Activated T-cell treated with anti-CD3 and anti-CD28 coated beads, Interleukin-2, amount 50 U/mL, for 4 hours (primary cell): ENCODE results near the gene AKAP7. TPM values are rescaled to one million over a fixed set of nuclear protein-coding genes. Genes with fewer than 3 reads are reported as not detected.
A peak's percentile ranks its signal among the peaks of the same experiment; 100 is the strongest.

Experiments used
- ATAC-seq, 2 donors: fragments of 200-7000 bp; cut with Tn5 transposase; one replicate each; pipeline ENCODE4 v1.10.0; 2021
- DNase-seq: peaks from one replicate; pipeline ENCODE4 v3.0.0-alpha.2; 2020
- H3K27me3 Mint-ChIP-seq: one replicate; pipeline ENCODE4 v1.8.0; 2021; ENCODE audit warnings: low read depth, mixed read lengths
- H3K36me3 Mint-ChIP-seq: one replicate; pipeline ENCODE4 v1.8.0; 2022; ENCODE audit warnings: mixed read lengths; ENCODE audit not compliant: insufficient read depth
- H3K4me1 Mint-ChIP-seq: one replicate; pipeline ENCODE4 v1.8.0; 2021; ENCODE audit warnings: low read depth, mixed read lengths
- H3K4me3 Mint-ChIP-seq: one replicate; pipeline ENCODE4 v1.8.0; 2021; ENCODE audit warnings: mild to moderate bottlenecking, moderate library complexity, mixed read lengths
- H3K9me3 Mint-ChIP-seq: one replicate; pipeline ENCODE4 v1.8.0; 2021; ENCODE audit warnings: mixed read lengths
- total RNA-seq, 3 donors: library from RNA; stranded (reverse); gene quantifications; one replicate each; pipeline ENCODE4 v1.2.1, GENCODE V29; 2021

AKAP7 gene
- total RNA-seq, 3 donors from 2014 or later = 3.0 to 3.3 (median 3.2) TPM

GRCh38 chr6:131268303-131268702 lies 133.0 kb downstream of the AKAP7 start:
- H3K9me3 Mint-ChIP-seq = peaks cover 18% of the 10 kb centered on the region
- H3K36me3 Mint-ChIP-seq = peaks cover 34% of the 10 kb centered on the region

DNA sequence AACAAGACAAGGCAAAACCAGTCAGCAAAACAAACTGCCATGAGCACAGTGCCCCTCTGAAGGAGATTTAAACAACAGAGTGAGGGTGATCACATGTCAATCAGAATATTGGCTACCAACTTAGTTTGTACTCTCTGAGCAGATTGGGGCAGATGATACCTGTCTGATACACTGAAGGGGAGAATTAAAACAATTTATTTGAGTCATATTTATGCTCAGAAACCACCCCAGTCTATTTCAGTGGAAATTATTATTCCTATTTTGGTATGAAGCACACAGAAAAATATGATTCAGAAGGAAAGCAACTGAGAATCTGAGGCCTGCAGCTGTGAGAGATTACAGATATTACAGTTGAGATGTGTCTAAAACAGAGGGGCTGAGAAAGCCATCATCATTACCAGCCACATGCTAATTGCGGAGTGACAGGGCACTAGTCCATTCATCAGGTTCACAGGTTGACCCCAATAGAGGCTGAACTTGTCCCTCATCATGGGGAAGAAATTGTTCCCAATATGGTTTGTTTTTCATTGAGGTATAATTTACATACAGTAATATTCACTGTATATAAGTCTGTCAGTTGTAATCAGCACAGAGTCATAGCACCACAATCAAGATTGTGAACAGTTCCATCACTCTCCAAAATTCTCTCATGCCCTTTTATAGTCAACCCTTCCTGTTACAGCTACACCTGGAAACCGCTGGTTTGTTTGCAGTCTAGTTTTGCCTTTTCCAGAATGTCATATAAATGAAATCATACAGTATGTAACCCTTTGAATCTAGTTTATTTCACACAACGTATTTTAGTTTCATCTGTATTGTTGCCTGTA lies 134.5 kb downstream of the AKAP7 start:
- Mint-ChIP-seq H3K9me3 (peaks cover 12% of the 10 kb centered on the region), H3K27me3 (no peaks in the 10 kb centered on the region), H3K36me3 (peaks cover 30% of the 10 kb centered on the region), H3K4me1 (peaks cover 31% of the 10 kb centered on the region), H3K4me3 (peak overlapping the region; percentile 0)
- DNase-seq = no peak
- peak; percentile 82 to 88 for ATAC-seq

More at GRCh38 chr6:131268303-131268702, 133.0 kb downstream of the AKAP7 start:
- Mint-ChIP-seq H3K27me3 (no peaks in the 10 kb centered on the region), H3K4me1 (peaks cover 39% of the 10 kb centered on the region), H3K4me3 (no peak overlapping the region)
- DNase-seq (no peak), ATAC-seq (no peak)

GRCh38 chr6:131270534-131270933 lies 135.3 kb downstream of the AKAP7 start:
- H3K27me3 Mint-ChIP-seq = no peaks in the 10 kb centered on the region
- no peak for ATAC-seq
- H3K36me3 Mint-ChIP-seq = peaks cover 31% of the 10 kb centered on the region
- DNase-seq = no peak
- H3K9me3 Mint-ChIP-seq = peaks cover 12% of the 10 kb centered on the region
- peaks cover 30% of the 10 kb centered on the region for H3K4me1 Mint-ChIP-seq
- H3K4me3 Mint-ChIP-seq = no peak overlapping the region

GRCh38 chr6:131275273-131275672 lies 140.0 kb downstream of the AKAP7 start:
- no peaks in the 10 kb centered on the region for H3K27me3 Mint-ChIP-seq
- peaks cover 21% of the 10 kb centered on the region for H3K9me3 Mint-ChIP-seq
- H3K4me1 Mint-ChIP-seq = peaks cover 17% of the 10 kb centered on the region
- ATAC-seq = no peak
- no peak overlapping the region for H3K4me3 Mint-ChIP-seq
- no peak for DNase-seq
- H3K36me3 Mint-ChIP-seq = peaks cover 28% of the 10 kb centered on the region

GRCh38 chr6:131277591-131277990 lies 142.3 kb downstream of the AKAP7 start:
- no peaks in the 10 kb centered on the region for H3K27me3 Mint-ChIP-seq
- no peak for ATAC-seq
- no peak for DNase-seq
- peaks cover 18% of the 10 kb centered on the region for H3K36me3 Mint-ChIP-seq
- no peak overlapping the region for H3K4me3 Mint-ChIP-seq
- peaks cover 13% of the 10 kb centered on the region for H3K9me3 Mint-ChIP-seq
- peaks cover 34% of the 10 kb centered on the region for H3K4me1 Mint-ChIP-seq

DNA sequence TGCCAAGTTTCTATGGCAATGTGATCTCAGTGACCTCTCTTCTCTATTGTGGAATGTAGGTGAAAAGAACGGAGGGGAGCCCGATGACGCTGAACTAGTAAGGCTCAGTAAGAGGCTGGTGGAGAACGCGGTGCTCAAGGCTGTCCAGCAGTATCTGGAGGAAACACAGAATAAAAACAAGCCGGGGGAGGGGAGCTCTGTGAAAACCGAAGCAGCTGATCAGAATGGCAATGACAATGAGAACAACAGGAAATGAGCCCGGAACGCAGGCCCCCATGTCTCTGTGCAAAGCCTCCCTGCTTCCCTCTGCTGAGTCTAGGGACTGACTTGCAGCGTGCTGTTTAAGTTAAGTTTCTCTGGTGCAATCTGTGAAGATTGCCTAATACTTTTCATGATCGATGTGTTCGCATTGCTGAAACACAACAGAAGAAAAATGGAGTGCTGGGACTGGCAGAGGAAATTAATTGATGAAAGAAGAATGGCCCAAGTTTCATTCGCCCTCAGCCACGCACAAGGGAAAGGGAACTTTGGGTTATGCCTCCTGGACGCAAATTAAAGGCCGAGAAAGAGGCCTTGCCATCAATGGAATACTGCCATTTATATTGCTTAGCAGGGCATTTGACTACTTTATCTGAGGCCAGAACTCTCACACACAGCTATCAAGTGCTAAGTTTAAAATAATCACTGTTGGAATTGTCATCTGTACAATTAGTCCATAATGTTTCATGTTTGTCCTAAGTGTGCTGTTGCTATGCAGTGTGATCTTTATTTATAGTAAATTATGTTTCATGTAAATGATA lies 146.4 kb downstream of the AKAP7 start:
- DNase-seq (peak; percentile 38), ATAC-seq (peak; percentile 92 to 94)
- Mint-ChIP-seq H3K36me3 (peaks cover 11% of the 10 kb centered on the region), H3K9me3 (peaks cover 9% of the 10 kb centered on the region), H3K4me3 (peak overlapping the region; percentile 81), H3K4me1 (peaks cover 39% of the 10 kb centered on the region), H3K27me3 (no peaks in the 10 kb centered on the region)

GRCh38 chr6:131282365-131282764 lies 147.1 kb downstream of the AKAP7 start:
- peaks cover 17% of the 10 kb centered on the region for H3K36me3 Mint-ChIP-seq
- no peaks in the 10 kb centered on the region for H3K27me3 Mint-ChIP-seq
- H3K9me3 Mint-ChIP-seq = peaks cover 9% of the 10 kb centered on the region
- H3K4me3 Mint-ChIP-seq = no peak overlapping the region
- peaks cover 38% of the 10 kb centered on the region for H3K4me1 Mint-ChIP-seq
- ATAC-seq (no peak), DNase-seq (no peak)

DNA sequence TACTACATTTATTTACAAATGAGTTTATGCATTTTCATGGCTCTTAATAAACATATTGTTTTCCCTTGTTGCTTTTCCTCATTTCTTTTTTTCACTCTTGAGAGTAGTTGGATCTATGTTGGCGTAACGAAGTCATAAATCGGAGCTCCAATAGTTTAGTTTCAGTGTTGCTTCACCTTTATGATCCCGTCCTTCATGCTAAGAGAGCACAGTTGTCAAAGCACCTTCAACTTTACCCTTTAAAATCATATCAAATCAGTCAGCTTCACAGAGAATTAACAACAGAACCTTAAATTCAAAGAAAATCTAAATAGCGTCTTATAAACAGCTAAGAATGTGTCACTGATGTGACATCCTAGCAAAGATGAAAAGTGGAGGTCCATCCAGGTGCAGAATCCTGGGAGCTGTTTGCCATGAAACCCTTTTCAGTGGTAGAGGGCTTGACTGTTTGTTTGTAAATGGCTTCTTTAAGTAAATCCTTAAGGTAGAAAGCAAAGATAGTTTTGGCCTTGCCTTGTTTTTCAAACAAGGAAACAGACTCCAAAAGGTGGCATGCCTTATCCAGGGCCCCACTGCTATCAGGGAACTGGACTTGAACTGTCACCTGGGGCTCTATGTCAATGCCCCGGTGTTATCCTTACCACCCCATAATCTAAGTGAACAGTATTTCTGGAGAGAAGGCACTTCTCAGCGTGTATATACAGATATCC lies 148.4 kb downstream of the AKAP7 start:
- H3K27me3 Mint-ChIP-seq = no peaks in the 10 kb centered on the region
- peaks cover 5% of the 10 kb centered on the region for H3K9me3 Mint-ChIP-seq
- peaks cover 19% of the 10 kb centered on the region for H3K36me3 Mint-ChIP-seq
- DNase-seq (no peak), ATAC-seq (no peak)
- peaks cover 36% of the 10 kb centered on the region for H3K4me1 Mint-ChIP-seq
- no peak overlapping the region for H3K4me3 Mint-ChIP-seq

DNA sequence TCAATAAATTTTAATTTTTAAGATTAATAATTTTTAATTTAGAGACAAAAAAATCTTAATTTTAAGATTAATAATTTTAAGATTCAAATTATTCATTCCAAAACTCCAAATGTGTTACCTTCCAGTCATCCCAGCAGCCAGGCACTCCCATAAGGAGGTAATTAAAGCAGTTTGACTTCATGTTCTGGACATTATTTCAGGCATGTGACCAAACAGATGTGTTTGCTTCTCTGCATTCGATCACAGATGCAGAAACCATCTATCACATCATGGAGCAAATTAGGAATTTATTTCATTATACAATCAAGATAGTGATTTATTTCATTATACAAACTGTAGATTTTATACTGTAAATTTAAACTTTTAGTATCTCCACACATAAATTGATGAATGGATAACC lies 150.3 kb downstream of the AKAP7 start:
- peaks cover 17% of the 10 kb centered on the region for H3K36me3 Mint-ChIP-seq
- H3K9me3 Mint-ChIP-seq = no peaks in the 10 kb centered on the region
- H3K4me3 Mint-ChIP-seq = no peak overlapping the region
- peaks cover 27% of the 10 kb centered on the region for H3K4me1 Mint-ChIP-seq
- no peak for ATAC-seq
- H3K27me3 Mint-ChIP-seq = no peaks in the 10 kb centered on the region
- no peak for DNase-seq

DNA sequence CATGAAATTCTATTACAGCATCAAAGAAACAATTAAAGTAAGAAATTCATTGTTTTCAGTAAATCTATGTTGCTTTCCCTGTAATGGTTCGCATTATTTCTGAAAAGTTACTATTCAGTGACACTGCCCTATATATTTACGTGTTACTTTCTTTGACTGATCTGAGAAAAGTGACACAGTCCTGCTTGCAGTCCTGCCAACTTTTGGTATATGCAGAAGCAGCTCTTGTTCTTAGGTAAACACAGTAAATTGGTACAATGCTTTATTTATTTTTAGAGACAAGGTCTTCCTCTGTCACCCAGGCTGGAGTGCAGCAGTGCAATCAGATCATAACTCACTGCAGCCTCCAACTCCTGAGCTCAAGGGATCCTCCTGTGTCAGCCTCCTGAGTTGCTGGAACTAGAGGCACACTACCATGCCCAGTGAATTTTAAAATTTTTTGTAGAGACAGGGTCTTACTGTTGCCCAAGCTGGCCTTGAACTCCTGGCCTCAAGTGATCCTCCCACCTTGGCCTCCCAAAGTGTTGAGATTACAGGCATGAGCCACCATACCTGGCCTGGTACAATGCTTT lies 151.3 kb downstream of the AKAP7 start:
- no peak for ATAC-seq

GRCh38 chr6:131288214-131288613 lies 152.9 kb downstream of the AKAP7 start:
- H3K36me3 Mint-ChIP-seq = peaks cover 15% of the 10 kb centered on the region

More for the DNA sequence above, 151.3 kb downstream of the AKAP7 start:
- no peaks in the 10 kb centered on the region for H3K27me3 Mint-ChIP-seq
- H3K9me3 Mint-ChIP-seq = no peaks in the 10 kb centered on the region
- H3K4me1 Mint-ChIP-seq = peaks cover 19% of the 10 kb centered on the region
- H3K4me3 Mint-ChIP-seq = no peak overlapping the region
- H3K36me3 Mint-ChIP-seq = peaks cover 17% of the 10 kb centered on the region
- no peak for DNase-seq

DNA sequence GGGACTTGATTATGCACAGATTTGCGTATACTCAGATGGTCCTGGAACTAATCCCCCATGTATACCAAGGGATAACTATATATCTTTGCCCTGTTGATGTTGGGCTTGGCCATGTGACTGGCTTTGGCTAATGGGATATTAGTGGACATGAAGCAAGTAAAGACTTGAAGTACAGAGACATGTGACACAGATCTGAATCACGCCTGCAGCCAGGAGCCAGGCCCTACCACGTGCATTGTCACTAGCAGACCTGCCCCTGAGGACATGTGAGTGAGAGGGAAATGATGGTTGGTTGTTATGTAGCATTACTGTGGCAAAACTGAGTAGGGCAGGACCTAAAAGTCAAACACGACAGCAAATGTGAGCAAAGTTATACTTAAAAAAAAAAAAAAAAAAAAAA lies 155.7 kb downstream of the AKAP7 start:
- H3K36me3 Mint-ChIP-seq = peaks cover 11% of the 10 kb centered on the region
- H3K27me3 Mint-ChIP-seq = no peaks in the 10 kb centered on the region
- DNase-seq (no peak), ATAC-seq (no peak)
- H3K4me1 Mint-ChIP-seq = peaks cover 17% of the 10 kb centered on the region
- no peaks in the 10 kb centered on the region for H3K9me3 Mint-ChIP-seq
- no peak overlapping the region for H3K4me3 Mint-ChIP-seq

More at GRCh38 chr6:131288214-131288613, 152.9 kb downstream of the AKAP7 start:
- DNase-seq (no peak), ATAC-seq (no peak)
- no peaks in the 10 kb centered on the region for H3K27me3 Mint-ChIP-seq
- H3K9me3 Mint-ChIP-seq = no peaks in the 10 kb centered on the region
- H3K4me1 Mint-ChIP-seq = peaks cover 18% of the 10 kb centered on the region
- no peak overlapping the region for H3K4me3 Mint-ChIP-seq

GRCh38 chr6:131292145-131292938 lies 157.1 kb downstream of the AKAP7 start:
- peaks cover 17% of the 10 kb centered on the region for H3K4me1 Mint-ChIP-seq
- peaks cover 6% of the 10 kb centered on the region for H3K36me3 Mint-ChIP-seq
- DNase-seq = no peak
- no peaks in the 10 kb centered on the region for H3K9me3 Mint-ChIP-seq
- H3K4me3 Mint-ChIP-seq = no peak overlapping the region
- no peaks in the 10 kb centered on the region for H3K27me3 Mint-ChIP-seq
- no peak for ATAC-seq
